GM12874 (cell line): ENCODE measurements around the gene SIGLEC6.

ENCODE experiments used
- CTCF ChIP-seq: IDR thresholded peaks from 2 replicates; pipeline ENCODE4 v1.5.1; 2011; ENCODE audit warnings: low read depth, mild to moderate bottlenecking, control low read depth, low read length, moderate library complexity; ENCODE audit not compliant: insufficient read depth

The SIGLEC6 gene

GRCh38 chr19:51531349-51532315, at the start of gene SIGLEC6:
TSS of gene SIGLEC6 (minus strand) at chr19:51531670. CDS start at chr19:51531648, 22 bp downstream.
- no peak for TF ChIP-seq CTCF

- TF ChIP-seq CTCF = no peak
These were observed 45.4 kb upstream of the SIGLEC6 start for GRCh38 chr19:51576850-51577249.

- no peak for TF ChIP-seq CTCF
These were observed 41.9 kb upstream of the SIGLEC6 start for GRCh38 chr19:51573331-51573730.

GRCh38 chr19:51572908-51573307, 41.4 kb upstream of the SIGLEC6 start:
- no peak for TF ChIP-seq CTCF

- no peak for TF ChIP-seq CTCF
These were observed 40.9 kb upstream of the SIGLEC6 start for GRCh38 chr19:51572410-51572809.

- no peak for TF ChIP-seq CTCF
These were observed 40.1 kb upstream of the SIGLEC6 start for GRCh38 chr19:51571599-51571998.

GRCh38 chr19:51570962-51571575, 39.6 kb upstream of the SIGLEC6 start, which contains the start of gene ZNF175:
TSS of gene ZNF175 (plus strand) at chr19:51571283. CDS start at chr19:51573330, 2,047 bp downstream.
- TF ChIP-seq CTCF = no peak
